Mesenchymal stem cell (in vitro differentiated cells and primary cell): Measurements from ENCODE around the gene ATF6.

Experiments used
- DNase-seq: peaks from one replicate; pipeline ENCODE4 v3.0.0-alpha.2; 2013
- H2AFZ ChIP-seq: one replicate; pipeline ENCODE4 v1.6.1; 2013; ENCODE audit warnings: low read depth, mild to moderate bottlenecking, control low read depth, inconsistent platforms, low read length, moderate library complexity
- H2AK5ac ChIP-seq: 2 replicates; pipeline ENCODE4 v1.6.1; 2013; ENCODE audit warnings: low read length, moderate library complexity, mild to moderate bottlenecking, inconsistent platforms; ENCODE audit not compliant: severe bottlenecking
- H2BK120ac ChIP-seq: one replicate; pipeline ENCODE4 v1.6.1; 2013; ENCODE audit warnings: low read depth, mild to moderate bottlenecking, inconsistent platforms, low read length, moderate library complexity
- H2BK12ac ChIP-seq, 2 experiments: one replicate each; pipeline ENCODE4 v1.6.1; 2013; ENCODE audit warnings: inconsistent platforms in 2 of 2, low read length in 2 of 2, mild to moderate bottlenecking in 2 of 2, moderate library complexity in 2 of 2, control low read depth in 1 of 2
- H2BK15ac ChIP-seq: one replicate; pipeline ENCODE4 v1.6.1; 2013; ENCODE audit warnings: mild to moderate bottlenecking, low read depth, inconsistent platforms; ENCODE audit not compliant: poor library complexity, severe bottlenecking
- H2BK5ac ChIP-seq: 2 replicates; pipeline ENCODE4 v1.6.1; 2013; ENCODE audit warnings: low read depth, mild to moderate bottlenecking, low read length, control low read depth, inconsistent platforms; ENCODE audit not compliant: poor library complexity, severe bottlenecking
- H3K14ac ChIP-seq, 2 experiments: one replicate each; pipeline ENCODE4 v1.6.1; 2013; ENCODE audit warnings: inconsistent platforms in 2 of 2, low read length in 2 of 2, control low read depth in 1 of 2, mild to moderate bottlenecking in 1 of 2, moderate library complexity in 1 of 2
- H3K18ac ChIP-seq, 2 experiments: one replicate each; pipeline ENCODE4 v1.6.1; 2013; ENCODE audit warnings: inconsistent platforms in 2 of 2, low read length in 2 of 2, control low read depth in 1 of 2, low read depth in 1 of 2, mild to moderate bottlenecking in 1 of 2
- H3K23ac ChIP-seq, 2 experiments: one replicate each; pipeline ENCODE4 v1.6.1; 2013; ENCODE audit warnings: inconsistent platforms in 2 of 2, low read length in 2 of 2, mild to moderate bottlenecking in 2 of 2, moderate library complexity in 2 of 2, control low read depth in 1 of 2
- H3K27ac ChIP-seq: 2 replicates; pipeline ENCODE4 v1.5.1; 2013; ENCODE audit warnings: mild to moderate bottlenecking, moderate library complexity, low read length, control low read depth, inconsistent platforms; ENCODE audit not compliant: poor library complexity, severe bottlenecking
- H3K27me3 ChIP-seq, 2 experiments: 2 replicates each; pipeline versions ENCODE4 v1.6.1 to v1.7.0; 2013; ENCODE audit warnings: low read length in 2 of 2, mild to moderate bottlenecking in 2 of 2, moderate library complexity in 2 of 2, control low read depth in 1 of 2, inconsistent platforms in 1 of 2; ENCODE audit not compliant: control insufficient read depth in 1 of 2, insufficient read depth in 1 of 2
- H3K36me3 ChIP-seq, 2 experiments: 2 replicates each; pipeline versions ENCODE4 v1.6.1 to v1.7.0; 2013; ENCODE audit warnings: low read length in 2 of 2, control low read depth in 1 of 2, inconsistent platforms in 1 of 2, low read depth in 1 of 2, mild to moderate bottlenecking in 1 of 2; ENCODE audit not compliant: insufficient read depth in 2 of 2, control insufficient read depth in 1 of 2
- H3K4ac ChIP-seq, 2 experiments: one replicate each; pipeline ENCODE4 v1.6.1; 2013; ENCODE audit warnings: inconsistent platforms in 2 of 2, low read length in 2 of 2, mild to moderate bottlenecking in 2 of 2, moderate library complexity in 2 of 2, control low read depth in 1 of 2, low read depth in 1 of 2
- H3K4me1 ChIP-seq: 2 replicates; pipeline ENCODE4 v1.6.1; 2013; ENCODE audit warnings: low read depth, low read length, control low read depth; ENCODE audit not compliant: control insufficient read depth, insufficient read depth
- H3K4me2 ChIP-seq: 2 replicates; pipeline ENCODE4 v1.6.1; 2013; ENCODE audit warnings: low read length, mild to moderate bottlenecking, inconsistent platforms; ENCODE audit not compliant: poor library complexity, severe bottlenecking
- H3K4me3 ChIP-seq, 2 experiments: 2 replicates each; pipeline versions ENCODE4 v1.5.1 to v1.7.0; 2013; ENCODE audit warnings: low read length in 2 of 2, mild to moderate bottlenecking in 2 of 2, control low read depth in 1 of 2, low read depth in 1 of 2; ENCODE audit not compliant: insufficient read depth in 1 of 2
- H3K79me1 ChIP-seq: replicated peaks from 2 replicates; pipeline ENCODE4 v1.6.1; 2013; ENCODE audit warnings: mild to moderate bottlenecking, control low read depth, low read length, inconsistent platforms; ENCODE audit not compliant: poor library complexity, severe bottlenecking
- H3K9ac ChIP-seq: 2 replicates; pipeline ENCODE4 v1.7.0; 2013; ENCODE audit warnings: mild to moderate bottlenecking, low read length, moderate library complexity
- H3K9me3 ChIP-seq: 2 replicates; pipeline ENCODE4 v1.7.0; 2013; ENCODE audit warnings: mild to moderate bottlenecking, low read length; ENCODE audit not compliant: control insufficient read depth
- H4K8ac ChIP-seq: one replicate; pipeline ENCODE4 v1.6.1; 2013; ENCODE audit warnings: inconsistent platforms, mild to moderate bottlenecking, low read length, moderate library complexity
- H4K91ac ChIP-seq: one replicate; pipeline ENCODE4 v1.6.1; 2013; ENCODE audit warnings: mild to moderate bottlenecking, low read length, inconsistent platforms
- WGBS: methylation state at CpG from one replicate; pipeline ENCODE4 v1.1.7; 2013; ENCODE audit warnings: mixed read lengths; 5-methylcytosine and 5-hydroxymethylcytosine counted together

Gene ATF6

GRCh38 chr1:161983725-161984124 lies 217.6 kb downstream of the ATF6 start:
- H2BK5ac ChIP-seq: no peak overlapping the region
- H3K4ac ChIP-seq: no peak overlapping the region
- no peak overlapping the region for H3K4me3 ChIP-seq
- H3K27ac ChIP-seq: no peak overlapping the region
- peaks cover 6% of the 10 kb centered on the region for H3K9me3 ChIP-seq
- H2BK12ac ChIP-seq: no peak overlapping the region
- no peak overlapping the region for H3K14ac ChIP-seq
- H2AFZ ChIP-seq: no peak overlapping the region
- no peak overlapping the region for H2BK120ac ChIP-seq
- H4K91ac ChIP-seq: peak overlapping the region; percentile 37
- peaks cover 52 to 53% of the 10 kb centered on the region in 2 experiments for H3K36me3 ChIP-seq
- H3K79me1 ChIP-seq: no peaks in the 10 kb centered on the region
- no peak overlapping the region for H3K18ac ChIP-seq
- WGBS: 95% methylated on average over 22 of the region's 22 CpGs
- H3K4me2 ChIP-seq: no peak overlapping the region
- no peak for DNase-seq
- H3K23ac ChIP-seq: no peak overlapping the region
- no peak overlapping the region for H3K9ac ChIP-seq
- H2BK15ac ChIP-seq: no peak overlapping the region
- H3K27me3 ChIP-seq: no peaks in the 10 kb centered on the region
- H3K4me1 ChIP-seq: peaks cover 7% of the 10 kb centered on the region
- H4K8ac ChIP-seq: no peak overlapping the region
- no peak overlapping the region for H2AK5ac ChIP-seq

GRCh38 chr1:161985301-161985822 lies 219.2 kb downstream of the ATF6 start:
- no peak overlapping the region for H3K27ac ChIP-seq
- no peak overlapping the region for H3K9ac ChIP-seq
- no peak overlapping the region for H4K91ac ChIP-seq
- peaks cover 6% of the 10 kb centered on the region for H3K9me3 ChIP-seq
- H2AK5ac ChIP-seq: no peak overlapping the region
- H3K18ac ChIP-seq: no peak overlapping the region
- peaks cover 7% of the 10 kb centered on the region for H3K4me1 ChIP-seq
- no peak overlapping the region for H3K4ac ChIP-seq
- peaks cover 57 to 66% of the 10 kb centered on the region in 2 experiments for H3K36me3 ChIP-seq
- no peak overlapping the region for H3K4me2 ChIP-seq
- H2BK12ac ChIP-seq: no peak overlapping the region
- H2BK120ac ChIP-seq: no peak overlapping the region
- no peak overlapping the region for H3K14ac ChIP-seq
- no peak overlapping the region for H2AFZ ChIP-seq
- no peak overlapping the region for H3K23ac ChIP-seq
- no peaks in the 10 kb centered on the region for H3K27me3 ChIP-seq
- no peak overlapping the region for H4K8ac ChIP-seq
- no peaks in the 10 kb centered on the region for H3K79me1 ChIP-seq
- H2BK15ac ChIP-seq: no peak overlapping the region
- H3K4me3 ChIP-seq: no peak overlapping the region
- DNase-seq: no peak
- WGBS: 93% methylated on average over 5 of the region's 5 CpGs
- no peak overlapping the region for H2BK5ac ChIP-seq

- Histone ChIP-seq H4K91ac (no peak overlapping the region), H3K4me1 (peaks cover 7% of the 10 kb centered on the region), H3K4ac (no peak overlapping the region), H2BK15ac (no peak overlapping the region), H3K23ac (no peak overlapping the region), H2BK5ac (no peak overlapping the region), H3K79me1 (no peaks in the 10 kb centered on the region), H2BK12ac (no peak overlapping the region), H3K4me3 (no peak overlapping the region), H3K9ac (no peak overlapping the region), H2AK5ac (no peak overlapping the region), H4K8ac (no peak overlapping the region), H2AFZ (no peak overlapping the region), H3K36me3 (peaks cover 54 to 75% of the 10 kb centered on the region in 2 experiments), H3K9me3 (peaks cover 6% of the 10 kb centered on the region), H3K14ac (no peak overlapping the region), H3K27ac (no peak overlapping the region), H3K4me2 (no peak overlapping the region), H2BK120ac (no peak overlapping the region), H3K27me3 (no peaks in the 10 kb centered on the region), H3K18ac (no peak overlapping the region)
- DNase-seq: no peak
- WGBS: 98% methylated on average over 4 of the region's 4 CpGs
These were observed 220.2 kb downstream of the ATF6 start for GRCh38 chr1:161986328-161986727.

GRCh38 chr1:161987303-161987702 lies 221.2 kb downstream of the ATF6 start:
- no peak for DNase-seq
- Histone ChIP-seq H3K4me1 (peaks cover 5% of the 10 kb centered on the region), H3K4ac (no peak overlapping the region), H3K4me3 (peak overlapping the region in 1 of 2 experiments; percentile 10), H3K27ac (no peak overlapping the region), H3K79me1 (no peaks in the 10 kb centered on the region), H3K36me3 (peaks cover 50 to 78% of the 10 kb centered on the region in 2 experiments), H2BK15ac (no peak overlapping the region), H3K9ac (no peak overlapping the region), H3K27me3 (no peaks in the 10 kb centered on the region), H3K9me3 (peaks cover 14% of the 10 kb centered on the region), H2BK5ac (no peak overlapping the region), H3K18ac (no peak overlapping the region), H2BK120ac (no peak overlapping the region), H3K23ac (no peak overlapping the region), H2AK5ac (no peak overlapping the region), H2BK12ac (no peak overlapping the region), H2AFZ (no peak overlapping the region), H4K91ac (no peak overlapping the region), H4K8ac (no peak overlapping the region), H3K14ac (no peak overlapping the region), H3K4me2 (no peak overlapping the region)
- no CpG with 5 or more reads among the region's 1 CpG for WGBS
